HG03045 (cell line): Measurements from ENCODE around the gene CD302.
"Not testable (repeated sequence)": the region's sequence is repeated elsewhere in the genome, so short reads cannot be mapped to it uniquely, and the experiment has no call there.

Experiments used
- ATAC-seq: cut with Tn5 transposase; IDR thresholded peaks from one replicate; pipeline ENCODE4 v1.9.1; 2021; ENCODE audit warnings: mild to moderate bottlenecking, moderate library complexity; ENCODE audit not compliant: unreplicated experiment

CD302 gene

GRCh38 chr2:159797543-159798375, at the start of gene CD302:
Gene CD302, minus strand, starts transcription at chr2:159798208. Its CDS starts 10 bp downstream, at chr2:159798198.
- peak; percentile 77 for ATAC-seq

- ATAC-seq: no peak
Measured at GRCh38 chr2:159846564-159846963, 48.6 kb upstream of the CD302 start.

GRCh38 chr2:159840616-159841015, 42.6 kb upstream of the CD302 start:
- no peak for ATAC-seq

GRCh38 chr2:159832858-159833257, 34.9 kb upstream of the CD302 start:
- ATAC-seq: no peak

GRCh38 chr2:159832026-159832425, 34.0 kb upstream of the CD302 start:
- ATAC-seq: no peak

- ATAC-seq: no peak
Measured at GRCh38 chr2:159829376-159829775, 31.4 kb upstream of the CD302 start.

- no peak for ATAC-seq
Measured at GRCh38 chr2:159828738-159829137, 30.7 kb upstream of the CD302 start.

- ATAC-seq: not testable (repeated sequence)
Measured at GRCh38 chr2:159822478-159822833, 24.4 kb upstream of the CD302 start.

- not testable (repeated sequence) for ATAC-seq
Measured at GRCh38 chr2:159821775-159822477, 23.9 kb upstream of the CD302 start.

- ATAC-seq: no peak
Measured at GRCh38 chr2:159818940-159819339, 20.9 kb upstream of the CD302 start.

GRCh38 chr2:159817283-159817682, 19.3 kb upstream of the CD302 start:
- ATAC-seq: no peak

- ATAC-seq: no peak
Measured at GRCh38 chr2:159811232-159811631, 13.2 kb upstream of the CD302 start.

GRCh38 chr2:159808032-159808425, 10.0 kb upstream of the CD302 start:
- no peak for ATAC-seq

- ATAC-seq: no peak
Measured at GRCh38 chr2:159807183-159808031, 9.4 kb upstream of the CD302 start.

GRCh38 chr2:159804941-159805340, 6.9 kb upstream of the CD302 start:
- ATAC-seq: no peak

- ATAC-seq: no peak
Measured at GRCh38 chr2:159803235-159803962, 5.4 kb upstream of the CD302 start.

- ATAC-seq: no peak
Measured at GRCh38 chr2:159802673-159803072, 4.7 kb upstream of the CD302 start.

GRCh38 chr2:159799833-159800232, 1.8 kb upstream of the CD302 start:
- ATAC-seq: no peak

- no peak for ATAC-seq
Measured at GRCh38 chr2:159798376-159798725, 343 bp upstream of the CD302 start.

- no peak for ATAC-seq
Measured at GRCh38 chr2:159797225-159797542, 824 bp downstream of the CD302 start.
